Hepatocyte (in vitro differentiated cells): ENCODE results near the gene GTSE1. TPM values are rescaled to one million over a fixed set of nuclear protein-coding genes. Genes with fewer than 3 reads are reported as not detected.

ENCODE experiments used
- DNase-seq: peaks from one replicate; pipeline ENCODE4 v3.0.0-alpha.2; 2016; ENCODE audit warnings: low spot score
- H2AFZ ChIP-seq: fragments of 200-600 bp; sonication (generic); 2 replicates; pipeline ENCODE4 v1.6.0; 2016; ENCODE audit warnings: antibody characterized with exemption, mild to moderate bottlenecking
- H3K27ac ChIP-seq: fragments of 200-600 bp; sonication (generic); 2 replicates; pipeline ENCODE4 v1.5.1; 2016; ENCODE audit warnings: mild to moderate bottlenecking
- H3K27me3 ChIP-seq: fragments of 200-600 bp; sonication (generic); 2 replicates; pipeline ENCODE4 v1.6.1; 2016
- H3K36me3 ChIP-seq: fragments of 200-600 bp; sonication (generic); replicated peaks from 2 replicates; pipeline ENCODE4 v1.5.1; 2016; ENCODE audit warnings: low read depth; ENCODE audit not compliant: insufficient read depth
- H3K4me1 ChIP-seq: fragments of 200-600 bp; sonication (generic); 2 replicates; pipeline ENCODE4 v1.5.1; 2016; ENCODE audit warnings: mild to moderate bottlenecking, moderate library complexity; ENCODE audit not compliant: insufficient read depth
- H3K4me2 ChIP-seq: fragments of 200-600 bp; sonication (generic); 2 replicates; pipeline ENCODE4 v1.6.0; 2016
- H3K4me3 ChIP-seq: fragments of 200-600 bp; sonication (generic); 2 replicates; pipeline ENCODE4 v1.5.1; 2016; ENCODE audit warnings: mild to moderate bottlenecking
- H3K79me2 ChIP-seq: fragments of 200-600 bp; sonication (generic); 2 replicates; pipeline ENCODE4 v1.6.0; 2017; ENCODE audit warnings: mild to moderate bottlenecking
- H3K9me2 ChIP-seq: fragments of 200-600 bp; sonication (generic); replicated peaks from 2 replicates; pipeline ENCODE4 v1.6.0; 2017; ENCODE audit warnings: mild to moderate bottlenecking; ENCODE audit not compliant: insufficient read depth
- H3K9me3 ChIP-seq: fragments of 200-600 bp; sonication (generic); 2 replicates; pipeline ENCODE4 v1.5.1; 2016; ENCODE audit warnings: low read depth, mild to moderate bottlenecking
- H4K20me1 ChIP-seq: fragments of 200-600 bp; sonication (generic); 2 replicates; pipeline ENCODE4 v1.6.0; 2016; ENCODE audit warnings: mild to moderate bottlenecking; ENCODE audit not compliant: insufficient read depth, poor library complexity, severe bottlenecking
- EZH2 ChIP-seq: fragments of 200-600 bp; sonication (generic); IDR thresholded peaks from 2 replicates; pipeline ENCODE4 v1.6.1; 2016; ENCODE audit warnings: antibody characterized with exemption, mild to moderate bottlenecking, borderline replicate concordance
- EZH2phosphoT487 ChIP-seq: fragments of 200-600 bp; sonication (generic); IDR thresholded peaks from one replicate; pipeline ENCODE4 v1.6.1; 2018; ENCODE audit warnings: antibody characterized with exemption, mild to moderate bottlenecking, low read depth, moderate library complexity; ENCODE audit not compliant: unreplicated experiment, severe bottlenecking
- WGBS: methylation state at CpG from one replicate; pipeline ENCODE4 v1.1.6; 2016; ENCODE audit warnings: low lambda C conversion rate; ENCODE audit errors: missing lambda C conversion rate; 5-methylcytosine and 5-hydroxymethylcytosine counted together
- polyA plus RNA-seq: library from polyadenylated mRNA; unstranded; fragments of >200 nt; fragmentation: Nextera tagmentation; extraction: Ambion mirVana; gene quantifications from 2 replicates; pipeline ENCODE4 v1.2.1, GENCODE V29; 2016
- total RNA-seq: library from RNA; depleted of rRNA; stranded (reverse); fragments of >200 nt; gene quantifications from 2 replicates; pipeline ENCODE4 v1.2.3, GENCODE V29; 2014
- TF ChIP-seq, protein P1 (sequence below): fragments of 200-600 bp; sonication (generic); IDR thresholded peaks from 2 replicates; pipeline ENCODE4 v1.5.1; 2016; ENCODE audit warnings: antibody characterized with exemption, mild to moderate bottlenecking; ENCODE audit not compliant: poor library complexity

The GTSE1 gene
- total and polyA plus RNA-seq, 2 experiments from 2014 or later, result 4.1 to 4.4 TPM

DNA sequence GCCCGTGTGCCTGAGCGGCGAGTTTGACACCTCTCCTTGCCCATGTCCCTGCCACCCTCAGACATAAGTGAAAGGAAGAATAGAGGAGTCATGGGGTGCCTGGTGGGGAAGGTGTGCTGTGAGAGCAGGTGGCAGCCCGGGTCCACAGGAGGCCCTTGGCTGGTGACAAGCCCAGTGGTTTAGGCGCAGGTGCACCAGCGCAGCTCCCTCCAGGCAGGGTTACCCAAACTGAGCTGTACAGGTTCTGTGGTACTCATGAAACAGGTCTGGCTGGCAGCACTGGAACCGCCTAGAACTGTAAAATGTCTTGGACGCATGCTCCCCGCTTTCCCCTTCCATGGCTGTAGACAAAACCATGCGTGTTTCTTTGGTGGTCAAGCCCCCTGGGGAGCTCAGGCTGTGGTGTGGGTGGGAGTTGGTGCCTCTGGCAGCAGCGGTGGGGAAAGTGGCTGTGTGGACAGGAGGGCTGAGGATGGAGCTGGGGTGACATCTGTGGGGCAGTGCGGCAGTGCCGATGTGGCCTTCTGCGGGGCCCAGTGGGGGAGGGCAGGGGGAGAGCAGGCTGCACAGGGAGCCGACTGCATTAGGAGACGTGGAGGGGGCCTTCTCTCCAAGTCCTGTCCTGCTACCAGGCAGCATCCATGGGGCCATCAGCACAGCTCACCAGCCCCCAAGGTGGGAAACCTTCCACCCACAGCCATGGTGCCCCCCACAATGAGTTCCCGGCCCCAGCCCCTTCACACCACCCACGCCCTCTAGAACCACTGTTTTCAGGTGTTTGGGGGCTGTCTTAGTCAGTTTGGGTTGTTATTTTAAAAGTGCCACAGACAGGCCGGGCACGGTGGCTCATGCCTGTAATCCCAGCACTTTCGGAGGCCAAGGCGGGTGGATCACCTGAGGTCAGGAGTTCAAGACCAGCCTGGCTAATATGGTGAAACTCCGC lies 5.6 kb upstream of the GTSE1 start:
- H4K20me1 ChIP-seq, result no peaks in the 10 kb centered on the region
- no peaks in the 10 kb centered on the region for H3K36me3 ChIP-seq
- no peak for DNase-seq
- no peaks in the 10 kb centered on the region for H3K79me2 ChIP-seq
- no peaks in the 10 kb centered on the region for H3K9me2 ChIP-seq
- TF ChIP-seq EZH2phosphoT487 (no peak), EZH2 (no peak)
- TF ChIP-seq, protein P1, sequence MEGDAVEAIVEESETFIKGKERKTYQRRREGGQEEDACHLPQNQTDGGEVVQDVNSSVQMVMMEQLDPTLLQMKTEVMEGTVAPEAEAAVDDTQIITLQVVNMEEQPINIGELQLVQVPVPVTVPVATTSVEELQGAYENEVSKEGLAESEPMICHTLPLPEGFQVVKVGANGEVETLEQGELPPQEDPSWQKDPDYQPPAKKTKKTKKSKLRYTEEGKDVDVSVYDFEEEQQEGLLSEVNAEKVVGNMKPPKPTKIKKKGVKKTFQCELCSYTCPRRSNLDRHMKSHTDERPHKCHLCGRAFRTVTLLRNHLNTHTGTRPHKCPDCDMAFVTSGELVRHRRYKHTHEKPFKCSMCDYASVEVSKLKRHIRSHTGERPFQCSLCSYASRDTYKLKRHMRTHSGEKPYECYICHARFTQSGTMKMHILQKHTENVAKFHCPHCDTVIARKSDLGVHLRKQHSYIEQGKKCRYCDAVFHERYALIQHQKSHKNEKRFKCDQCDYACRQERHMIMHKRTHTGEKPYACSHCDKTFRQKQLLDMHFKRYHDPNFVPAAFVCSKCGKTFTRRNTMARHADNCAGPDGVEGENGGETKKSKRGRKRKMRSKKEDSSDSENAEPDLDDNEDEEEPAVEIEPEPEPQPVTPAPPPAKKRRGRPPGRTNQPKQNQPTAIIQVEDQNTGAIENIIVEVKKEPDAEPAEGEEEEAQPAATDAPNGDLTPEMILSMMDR, result no peak
- H3K27me3 ChIP-seq, result no peaks in the 10 kb centered on the region
- no peak overlapping the region for H2AFZ ChIP-seq
- WGBS, result 98% methylated on average over 20 of the region's 23 CpGs
- H3K4me1 ChIP-seq, result peaks cover 8% of the 10 kb centered on the region
- no peaks in the 10 kb centered on the region for H3K9me3 ChIP-seq
- H3K4me2 ChIP-seq, result no peak overlapping the region
- H3K4me3 ChIP-seq, result no peak overlapping the region
- H3K27ac ChIP-seq, result no peak overlapping the region

DNA sequence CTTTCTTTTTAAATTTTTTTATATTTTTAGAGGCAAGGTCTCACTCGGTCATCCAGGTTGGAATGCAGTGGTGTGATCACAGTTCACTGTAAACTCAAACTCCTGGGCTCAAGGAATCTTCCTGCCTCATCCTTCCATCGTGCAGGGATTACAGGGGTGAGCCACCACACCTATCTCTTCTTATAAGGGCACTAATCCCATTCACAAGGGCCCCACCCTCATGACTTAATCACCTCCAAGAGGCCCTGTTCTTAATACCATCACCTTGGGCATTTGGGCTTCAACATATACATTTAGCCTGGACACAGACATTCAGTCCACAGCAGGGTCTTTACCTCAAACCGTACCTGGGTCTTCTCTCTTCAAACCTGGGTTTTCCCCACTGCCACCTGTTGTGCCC lies 4.5 kb upstream of the GTSE1 start:
- H3K27me3 ChIP-seq, result no peaks in the 10 kb centered on the region
- TF ChIP-seq, protein P1, result no peak
- H3K4me2 ChIP-seq, result no peak overlapping the region
- no peaks in the 10 kb centered on the region for H4K20me1 ChIP-seq
- H2AFZ ChIP-seq, result no peak overlapping the region
- no peak overlapping the region for H3K4me3 ChIP-seq
- H3K27ac ChIP-seq, result no peak overlapping the region
- H3K36me3 ChIP-seq, result no peaks in the 10 kb centered on the region
- DNase-seq, result no peak
- H3K9me3 ChIP-seq, result no peaks in the 10 kb centered on the region
- no peaks in the 10 kb centered on the region for H3K9me2 ChIP-seq
- 96% methylated on average over 3 of the region's 3 CpGs for WGBS
- H3K4me1 ChIP-seq, result peaks cover 8% of the 10 kb centered on the region
- H3K79me2 ChIP-seq, result no peaks in the 10 kb centered on the region

DNA sequence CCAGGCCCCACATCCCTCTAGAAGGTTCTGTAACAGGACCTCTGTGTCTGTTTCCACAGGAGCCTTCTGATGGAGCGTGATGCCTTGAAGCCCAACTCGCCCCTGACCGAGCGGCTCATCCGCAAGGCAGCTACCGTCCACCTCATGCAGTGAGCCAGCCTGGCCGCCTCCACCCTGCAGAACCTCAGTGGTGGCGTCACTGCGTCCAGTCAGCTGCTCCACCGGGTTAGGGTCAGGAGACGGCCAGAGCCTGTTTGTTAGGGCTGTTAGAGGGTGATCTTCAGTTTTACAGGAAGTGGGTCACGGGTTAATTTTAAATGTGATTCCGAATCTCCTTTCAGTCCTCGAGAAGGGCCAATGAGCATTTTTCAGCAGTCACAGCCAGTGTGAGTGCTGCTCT lies 3.9 kb upstream of the GTSE1 start:
- H3K4me3 ChIP-seq, result no peak overlapping the region
- H3K4me1 ChIP-seq, result peaks cover 8% of the 10 kb centered on the region
- peaks cover 2% of the 10 kb centered on the region for H3K79me2 ChIP-seq
- H4K20me1 ChIP-seq, result no peaks in the 10 kb centered on the region
- H3K36me3 ChIP-seq, result no peaks in the 10 kb centered on the region
- no peak for DNase-seq
- H3K4me2 ChIP-seq, result no peak overlapping the region
- no peaks in the 10 kb centered on the region for H3K27me3 ChIP-seq
- H3K9me3 ChIP-seq, result no peaks in the 10 kb centered on the region
- TF ChIP-seq EZH2 (no peak), EZH2phosphoT487 (no peak)
- TF ChIP-seq, protein P1, result no peak
- no peak overlapping the region for H3K27ac ChIP-seq
- H3K9me2 ChIP-seq, result no peaks in the 10 kb centered on the region
- 96% methylated on average over 14 of the region's 14 CpGs for WGBS
- H2AFZ ChIP-seq, result no peak overlapping the region
